Keratinocyte (primary cell): ENCODE measurements around the gene YWHAE. TPM values are rescaled to one million over a fixed set of nuclear protein-coding genes. Genes with fewer than 3 reads are reported as not detected.

Source experiments
- DNase-seq: peaks from one replicate; pipeline ENCODE4 v3.0.0-alpha.2; 2011; ENCODE audit warnings: low read depth, missing footprints, low spot score
- FAIRE-seq: peaks from 2 replicates; lab custom pipeline; 2011; peaks lifted over from hg19 to GRCh38; lab: Jason Lieb, UNC
- H2AFZ ChIP-seq: 2 replicates; pipeline ENCODE4 v1.6.0; 2012; ENCODE audit warnings: low read length, control low read depth, inconsistent platforms; ENCODE audit not compliant: control insufficient read depth
- H3K27ac ChIP-seq: 2 replicates; pipeline ENCODE4 v1.5.1; 2011; ENCODE audit warnings: low read length; ENCODE audit not compliant: control insufficient read depth, insufficient read depth
- H3K27me3 ChIP-seq: 3 replicates; pipeline ENCODE4 v1.6.0; 2011; ENCODE audit warnings: low read length; ENCODE audit not compliant: control insufficient read depth, insufficient read depth; ENCODE audit errors: extremely low read depth
- H3K36me3 ChIP-seq, 2 experiments: 2 replicates in 1 of 2; 3 replicates in 1 of 2; pipeline ENCODE4 v1.5.1; 2011; ENCODE audit warnings: low read length in 2 of 2, mild to moderate bottlenecking in 1 of 2; ENCODE audit not compliant: control insufficient read depth in 2 of 2, insufficient read depth in 2 of 2; ENCODE audit errors: extremely low read depth in 1 of 2
- H3K4me1 ChIP-seq: 3 replicates; pipeline ENCODE4 v1.5.1; 2011; ENCODE audit warnings: low read length; ENCODE audit not compliant: control insufficient read depth, insufficient read depth; ENCODE audit errors: extremely low read depth
- H3K4me2 ChIP-seq: 3 replicates; pipeline ENCODE4 v1.6.0; 2011; ENCODE audit warnings: low read depth, low read length; ENCODE audit not compliant: control insufficient read depth, insufficient read depth; ENCODE audit errors: extremely low read depth
- H3K4me3 ChIP-seq, 3 experiments: fragments of 200-600 bp in 1 of 3; sonication (generic) in 1 of 3; 2 replicates in 2 of 3; 3 replicates in 1 of 3; pipeline ENCODE4 v1.5.1; 2011 to 2016; ENCODE audit warnings: low read length in 3 of 3, mild to moderate bottlenecking in 3 of 3, control low read depth in 2 of 3, inconsistent platforms in 1 of 3, low read depth in 1 of 3, mixed read lengths in 1 of 3, mixed run types in 1 of 3, moderate library complexity in 1 of 3; ENCODE audit not compliant: control insufficient read depth in 2 of 3, insufficient read depth in 2 of 3; ENCODE audit errors: extremely low read depth in 1 of 3
- H3K79me2 ChIP-seq: 2 replicates; pipeline ENCODE4 v1.6.0; 2012; ENCODE audit warnings: low read length; ENCODE audit not compliant: control insufficient read depth, insufficient read depth
- H3K9ac ChIP-seq: 3 replicates; pipeline ENCODE4 v1.6.0; 2011; ENCODE audit warnings: low read length; ENCODE audit not compliant: control insufficient read depth, insufficient read depth; ENCODE audit errors: extremely low read depth
- H3K9me1 ChIP-seq: 3 replicates; pipeline ENCODE4 v1.6.0; 2011; ENCODE audit warnings: low read length; ENCODE audit not compliant: control insufficient read depth, insufficient read depth; ENCODE audit errors: extremely low read depth
- H3K9me3 ChIP-seq: 2 replicates; pipeline ENCODE4 v1.5.1; 2012; ENCODE audit warnings: low read depth, low read length; ENCODE audit not compliant: control insufficient read depth
- H4K20me1 ChIP-seq: 3 replicates; pipeline ENCODE4 v1.6.0; 2011; ENCODE audit warnings: low read length; ENCODE audit not compliant: control insufficient read depth, insufficient read depth; ENCODE audit errors: extremely low read depth
- CTCF ChIP-seq, 3 experiments: IDR thresholded peaks in 1 of 3; conservative IDR thresholded peaks in 1 of 3; optimal IDR thresholded peaks in 1 of 3; 2 replicates in 2 of 3; 3 replicates in 1 of 3; pipeline versions ENCODE3 to v1.5.1; 2011; ENCODE audit warnings: low read length in 3 of 3, mild to moderate bottlenecking in 3 of 3, moderate library complexity in 2 of 3, control low read depth in 1 of 3, inconsistent platforms in 1 of 3; ENCODE audit not compliant: insufficient read depth in 2 of 3; ENCODE audit errors: extremely low read depth in 1 of 3
- EZH2 ChIP-seq: IDR thresholded peaks from one replicate; pipeline ENCODE4 v1.6.1; 2012; ENCODE audit warnings: inconsistent platforms, mild to moderate bottlenecking, low read length, moderate library complexity
- dilution Hi-C: fragments of 300-500 bp; cut with MboI; formaldehyde crosslinking; loops from one replicate; pipeline ENCODE4 v1.7.0; 2020; ENCODE audit warnings: low sequenced_read_pairs; ENCODE audit not compliant: extremely low pct_ligation_motif_present
- polyA plus RNA-seq, 5 experiments: library from polyadenylated mRNA; depleted of rRNA in 3 of 5; stranded (reverse) in 3 of 5; stranded (forward) in 1 of 5; unstranded in 1 of 5; fragments of >200 nt; gene quantifications; 1 replicate in 1 of 5; 2 replicates in 3 of 5; 3 replicates in 1 of 5; pipeline versions ENCODE4 v1.2.1 to v1.2.3, GENCODE V29; 2011 to 2012; ENCODE audit warnings: missing spikeins in 2 of 5, low read depth in 1 of 5, low replicate concordance in 1 of 5

Gene YWHAE
- polyA plus RNA-seq, 1 donor (not counting 4 experiments of a cell fraction or from before 2014, with no cell fraction given), result 739 TPM

DNA sequence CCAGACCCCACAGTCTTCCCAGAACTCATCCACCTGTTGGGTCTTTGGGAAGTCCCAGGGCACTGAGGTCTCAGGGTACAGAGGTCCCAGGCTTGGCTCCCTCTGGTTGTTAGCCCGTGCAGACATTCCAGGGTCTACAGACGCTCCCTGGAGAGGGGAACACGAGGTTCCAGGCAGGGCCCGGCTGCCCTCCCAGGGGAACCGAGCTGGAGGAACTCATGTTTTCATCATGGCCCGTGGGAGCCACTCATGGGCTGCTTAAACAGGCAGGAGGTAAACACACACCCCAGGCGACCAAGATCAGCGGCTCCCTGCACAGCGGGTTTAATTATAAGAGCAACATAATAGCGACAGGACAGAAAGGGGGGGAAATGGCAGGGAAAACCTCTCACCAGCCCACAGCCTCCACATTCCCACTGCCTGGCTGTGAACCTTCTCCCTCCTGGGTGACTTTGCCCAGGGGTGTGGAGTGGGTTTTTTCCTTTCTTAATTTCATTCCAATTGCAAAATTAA lies 84.1 kb downstream of the YWHAE start:
- Histone ChIP-seq H4K20me1 (no peaks in the 10 kb centered on the region), H3K9me3 (no peaks in the 10 kb centered on the region), H3K4me3 (no peak overlapping the region), H3K27ac (no peak overlapping the region), H3K79me2 (no peaks in the 10 kb centered on the region), H3K4me2 (no peak overlapping the region), H3K36me3 (no peaks in the 10 kb centered on the region), H3K27me3 (peaks cover 7% of the 10 kb centered on the region), H3K9me1 (no peaks in the 10 kb centered on the region), H3K9ac (no peak overlapping the region), H3K4me1 (no peaks in the 10 kb centered on the region), H2AFZ (no peak overlapping the region)
- TF ChIP-seq EZH2 (no peak), CTCF (optimal IDR thresholded peaks at IDR 0.05 in 1 of 3, IDR thresholded peaks at IDR 0.05 in 1 of 3, conservative IDR thresholded peaks at IDR 0.05 in 1 of 3; ENCODE audit: extremely low read depth in 1 of 3, insufficient read depth in 2 of 3, low read length in 3 of 3) (no peak)
- dilution Hi-C loops, result no loop called here
- FAIRE-seq, result no peak
- DNase-seq, result no peak

DNA sequence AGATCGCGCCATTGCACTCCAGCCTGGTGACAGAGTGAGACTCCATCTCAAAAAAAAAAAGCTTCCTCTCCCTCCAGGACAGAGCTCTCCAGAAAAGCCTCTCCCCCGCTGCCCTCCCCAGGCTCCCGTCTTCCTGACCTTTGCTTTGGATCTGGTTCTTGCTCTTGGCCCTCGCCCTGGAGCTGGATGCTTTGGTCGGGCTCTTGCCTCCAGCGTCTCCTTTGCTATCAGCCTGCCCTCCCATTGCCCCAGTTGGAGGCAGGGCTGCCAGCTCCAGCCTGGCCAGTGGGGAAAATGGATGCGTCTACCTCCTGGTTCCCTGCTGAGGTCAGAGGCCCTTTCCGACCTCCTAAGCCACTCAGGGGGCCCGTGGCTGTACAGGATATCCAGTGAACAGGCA lies 84.6 kb downstream of the YWHAE start:
- no peak overlapping the region for H2AFZ ChIP-seq
- H3K4me1 ChIP-seq, result no peaks in the 10 kb centered on the region
- no peaks in the 10 kb centered on the region for H3K9me3 ChIP-seq
- H3K79me2 ChIP-seq, result no peaks in the 10 kb centered on the region
- TF ChIP-seq CTCF (optimal IDR thresholded peaks at IDR 0.05 in 1 of 3, IDR thresholded peaks at IDR 0.05 in 1 of 3, conservative IDR thresholded peaks at IDR 0.05 in 1 of 3; ENCODE audit: extremely low read depth in 1 of 3, insufficient read depth in 2 of 3, low read length in 3 of 3), result no peak
- TF ChIP-seq EZH2, result no peak
- dilution Hi-C loops, result no loop called here
- peaks cover 7% of the 10 kb centered on the region for H3K27me3 ChIP-seq
- H3K36me3 ChIP-seq, result no peaks in the 10 kb centered on the region
- no peak overlapping the region for H3K4me3 ChIP-seq
- no peak overlapping the region for H3K4me2 ChIP-seq
- FAIRE-seq (no peak), DNase-seq (no peak)
- no peaks in the 10 kb centered on the region for H3K9me1 ChIP-seq
- H4K20me1 ChIP-seq, result no peaks in the 10 kb centered on the region
- no peak overlapping the region for H3K27ac ChIP-seq
- H3K9ac ChIP-seq, result no peak overlapping the region
